D721Med (cell line): ENCODE data around the gene CDH5.

ENCODE experiments used
- DNase-seq: peaks from one replicate; pipeline ENCODE4 v3.0.0; 2011; ENCODE audit warnings: low spot score; ENCODE audit not compliant: insufficient read length
- FAIRE-seq: peaks from 2 replicates; lab custom pipeline; 2011; peaks lifted over from hg19 to GRCh38; lab: Jason Lieb, UNC
- CTCF ChIP-seq: IDR thresholded peaks from 2 replicates; pipeline ENCODE4 v1.5.1; 2012; ENCODE audit warnings: mild to moderate bottlenecking, control low read depth; ENCODE audit not compliant: insufficient read depth; ENCODE audit errors: missing control alignments

The CDH5 gene

GRCh38 chr16:66427036-66427860 is 60.8 kb downstream of the CDH5 start, which contains the start of gene BEAN1:
Gene BEAN1, plus strand, starts transcription at chr16:66427295. Its CDS starts 10,382 bp downstream, at chr16:66437677.
- FAIRE-seq = no peak
- TF ChIP-seq CTCF = no peak
- no peak for DNase-seq

GRCh38 chr16:66427871-66428681 is 61.6 kb downstream of the CDH5 start:
- TF ChIP-seq CTCF = no peak
- FAIRE-seq (no peak), DNase-seq (no peak)

GRCh38 chr16:66428682-66429251 is 62.3 kb downstream of the CDH5 start:
- DNase-seq (no peak), FAIRE-seq (no peak)
- TF ChIP-seq CTCF = no peak

GRCh38 chr16:66429290-66429962 is 62.9 kb downstream of the CDH5 start:
- FAIRE-seq (no peak), DNase-seq (no peak)
- TF ChIP-seq CTCF = no peak

- no peak for DNase-seq
- no peak for TF ChIP-seq CTCF
- no peak for FAIRE-seq
Measured at GRCh38 chr16:66430214-66430613, 63.7 kb downstream of the CDH5 start.

- FAIRE-seq (no peak), DNase-seq (no peak)
- TF ChIP-seq CTCF = no peak
Measured at GRCh38 chr16:66431760-66432159, 65.3 kb downstream of the CDH5 start.
